ENCODE measurements around the gene AGBL1.

Gene AGBL1

GRCh38 chr15:86689006-86689405, 609.3 kb downstream of the AGBL1 start:
- Histone ChIP-seq H3K27me3 (replicated peaks; ENCODE audit: control insufficient read depth, insufficient read depth, low read length) (no peaks in the 10 kb centered on the region), H3K4me3 (replicated peaks; ENCODE audit: low read depth, low read length) (no peak overlapping the region), H3K36me3 (ENCODE audit: control insufficient read depth, insufficient read depth, low read length) (no peaks in the 10 kb centered on the region)
- TF ChIP-seq, protein P1, sequence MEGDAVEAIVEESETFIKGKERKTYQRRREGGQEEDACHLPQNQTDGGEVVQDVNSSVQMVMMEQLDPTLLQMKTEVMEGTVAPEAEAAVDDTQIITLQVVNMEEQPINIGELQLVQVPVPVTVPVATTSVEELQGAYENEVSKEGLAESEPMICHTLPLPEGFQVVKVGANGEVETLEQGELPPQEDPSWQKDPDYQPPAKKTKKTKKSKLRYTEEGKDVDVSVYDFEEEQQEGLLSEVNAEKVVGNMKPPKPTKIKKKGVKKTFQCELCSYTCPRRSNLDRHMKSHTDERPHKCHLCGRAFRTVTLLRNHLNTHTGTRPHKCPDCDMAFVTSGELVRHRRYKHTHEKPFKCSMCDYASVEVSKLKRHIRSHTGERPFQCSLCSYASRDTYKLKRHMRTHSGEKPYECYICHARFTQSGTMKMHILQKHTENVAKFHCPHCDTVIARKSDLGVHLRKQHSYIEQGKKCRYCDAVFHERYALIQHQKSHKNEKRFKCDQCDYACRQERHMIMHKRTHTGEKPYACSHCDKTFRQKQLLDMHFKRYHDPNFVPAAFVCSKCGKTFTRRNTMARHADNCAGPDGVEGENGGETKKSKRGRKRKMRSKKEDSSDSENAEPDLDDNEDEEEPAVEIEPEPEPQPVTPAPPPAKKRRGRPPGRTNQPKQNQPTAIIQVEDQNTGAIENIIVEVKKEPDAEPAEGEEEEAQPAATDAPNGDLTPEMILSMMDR (IDR thresholded peaks at IDR 0.05; ENCODE audit: insufficient read depth, low read length, poor library complexity, severe bottlenecking): no peak
- DNase-seq (ENCODE audit: extremely low read depth, insufficient read length): no peak

GRCh38 chr15:86690566-86690965, 610.9 kb downstream of the AGBL1 start:
- H3K4me3 ChIP-seq (replicated peaks; ENCODE audit: low read depth, low read length): no peak overlapping the region
- no peaks in the 10 kb centered on the region for H3K36me3 ChIP-seq (ENCODE audit: control insufficient read depth, insufficient read depth, low read length)
- DNase-seq (ENCODE audit: extremely low read depth, insufficient read length): no peak
- TF ChIP-seq, protein P1 (IDR thresholded peaks at IDR 0.05; ENCODE audit: insufficient read depth, low read length, poor library complexity, severe bottlenecking): no peak
- H3K27me3 ChIP-seq (replicated peaks; ENCODE audit: control insufficient read depth, insufficient read depth, low read length): no peaks in the 10 kb centered on the region

DNA sequence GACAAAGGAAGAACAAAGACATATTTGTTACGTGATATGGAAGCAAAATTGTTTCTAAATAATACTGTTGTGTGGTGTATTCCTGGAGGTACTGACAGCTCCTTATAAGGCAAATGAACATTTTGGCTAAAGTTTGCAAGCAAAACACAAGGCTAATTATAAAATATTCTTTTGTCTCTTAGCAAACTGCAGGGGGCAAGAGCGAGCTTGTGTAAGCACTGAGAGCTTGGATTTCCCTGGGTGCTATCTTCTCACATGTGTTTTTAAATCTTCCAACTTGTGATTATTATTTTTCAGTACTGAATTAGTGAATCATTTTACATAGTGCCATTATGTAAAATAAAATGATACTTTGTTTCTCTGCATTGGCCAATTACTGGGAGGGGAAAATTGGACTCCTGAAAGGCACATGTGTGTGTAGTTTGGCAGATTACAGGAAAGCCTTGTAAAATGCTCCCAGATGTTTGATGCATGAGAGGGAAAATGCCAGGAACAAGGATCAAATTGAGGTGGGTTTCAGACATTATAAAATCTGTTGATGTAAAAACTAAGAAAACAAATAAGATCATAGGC, 611.5 kb downstream of the AGBL1 start:
- DNase-seq (ENCODE audit: extremely low read depth, insufficient read length): no peak
- Histone ChIP-seq H3K27me3 (replicated peaks; ENCODE audit: control insufficient read depth, insufficient read depth, low read length) (no peaks in the 10 kb centered on the region), H3K36me3 (ENCODE audit: control insufficient read depth, insufficient read depth, low read length) (no peaks in the 10 kb centered on the region), H3K4me3 (replicated peaks; ENCODE audit: low read depth, low read length) (no peak overlapping the region)
- TF ChIP-seq, protein P1 (IDR thresholded peaks at IDR 0.05; ENCODE audit: insufficient read depth, low read length, poor library complexity, severe bottlenecking): no peak

DNA sequence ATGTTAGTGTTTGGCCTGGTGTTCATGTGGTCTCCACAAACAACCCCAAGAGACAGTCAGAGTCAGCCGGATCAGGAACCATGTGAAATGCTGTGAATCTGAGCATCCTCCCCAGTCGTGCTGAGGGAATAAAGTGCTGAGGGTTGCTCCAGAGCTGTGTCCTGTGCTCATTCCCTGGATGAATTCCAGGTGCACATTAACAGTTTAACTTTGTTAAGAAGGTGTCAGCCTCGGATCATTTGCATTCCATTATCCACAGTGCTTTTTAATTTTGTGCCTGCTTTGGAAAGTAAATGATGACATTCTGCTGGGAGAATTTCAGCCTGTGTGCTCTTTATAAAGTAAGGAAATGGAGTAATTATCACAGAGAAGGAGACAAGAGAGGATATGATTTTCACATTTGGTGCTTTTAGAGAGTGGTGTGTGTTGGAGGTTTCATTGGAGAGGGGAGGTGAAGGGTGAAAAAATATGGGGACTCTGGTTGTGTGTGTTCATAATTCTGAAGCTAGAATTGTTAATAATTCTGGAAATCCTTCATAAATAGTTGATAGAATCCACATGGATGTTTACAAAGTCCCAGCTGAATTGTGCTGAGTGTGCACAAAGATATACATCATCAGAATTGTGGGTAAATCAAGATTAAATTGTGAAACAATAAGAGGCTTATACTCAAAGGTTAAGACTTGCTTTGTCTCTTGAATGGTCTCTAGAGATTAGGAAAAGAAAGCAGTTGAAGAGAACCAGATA, 621.4 kb downstream of the AGBL1 start:
- no peak overlapping the region for H3K4me3 ChIP-seq (replicated peaks; ENCODE audit: low read depth, low read length)
- DNase-seq (ENCODE audit: extremely low read depth, insufficient read length): no peak
- TF ChIP-seq, protein P1 (IDR thresholded peaks at IDR 0.05; ENCODE audit: insufficient read depth, low read length, poor library complexity, severe bottlenecking): no peak
- no peaks in the 10 kb centered on the region for H3K36me3 ChIP-seq (ENCODE audit: control insufficient read depth, insufficient read depth, low read length)
- H3K27me3 ChIP-seq (replicated peaks; ENCODE audit: control insufficient read depth, insufficient read depth, low read length): no peaks in the 10 kb centered on the region

DNA sequence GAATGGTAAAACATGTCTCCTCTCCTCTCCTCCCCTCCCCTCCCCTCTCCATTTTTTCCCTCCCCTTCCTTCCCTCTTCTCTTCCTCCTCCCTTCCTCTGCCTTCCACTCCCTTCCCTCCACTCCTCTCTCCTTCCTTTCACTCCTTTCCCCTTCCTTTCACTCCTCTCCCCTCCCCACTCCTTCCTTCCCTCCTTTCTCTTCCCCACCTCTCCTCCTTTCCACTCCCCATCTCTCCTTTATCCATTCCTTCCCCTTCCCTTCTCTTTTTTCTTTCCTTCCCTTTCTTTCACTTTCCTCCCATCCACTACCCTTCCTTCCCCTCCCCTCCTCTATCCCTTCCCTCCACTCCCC, 621.9 kb downstream of the AGBL1 start:
- Histone ChIP-seq H3K4me3 (replicated peaks; ENCODE audit: low read depth, low read length) (no peak overlapping the region), H3K27me3 (replicated peaks; ENCODE audit: control insufficient read depth, insufficient read depth, low read length) (no peaks in the 10 kb centered on the region), H3K36me3 (ENCODE audit: control insufficient read depth, insufficient read depth, low read length) (no peaks in the 10 kb centered on the region)
- TF ChIP-seq, protein P1 (IDR thresholded peaks at IDR 0.05; ENCODE audit: insufficient read depth, low read length, poor library complexity, severe bottlenecking): no peak
- DNase-seq (ENCODE audit: extremely low read depth, insufficient read length): no peak
